Testis (tissue), 3 donors: ENCODE measurements around the gene CD9. TPM values are rescaled to one million over a fixed set of nuclear protein-coding genes. Genes with fewer than 3 reads are reported as not detected.

ENCODE experiments used
- DNase-seq: peaks from one replicate; pipeline ENCODE4 v3.0.0-alpha.2; 2019
- H3K27ac ChIP-seq, 2 donors: fragments of 200-600 bp; sonication (generic); one replicate each; pipeline ENCODE4 v1.5.1; 2019
- H3K27me3 ChIP-seq: fragments of 200-600 bp; sonication (generic); one replicate; pipeline ENCODE4 v1.5.1; 2019
- H3K36me3 ChIP-seq: fragments of 200-600 bp; sonication (generic); one replicate; pipeline ENCODE4 v1.5.1; 2017; ENCODE audit warnings: low read depth; ENCODE audit errors: missing control alignments
- H3K4me1 ChIP-seq: fragments of 200-600 bp; sonication (generic); one replicate; pipeline ENCODE4 v1.5.1; 2019
- H3K4me3 ChIP-seq, 2 donors: fragments of 200-600 bp; sonication (generic); one replicate each; pipeline ENCODE4 v1.5.1; 2017 to 2019
- H3K9me3 ChIP-seq: fragments of 200-600 bp; sonication (generic); one replicate; pipeline ENCODE4 v1.5.1; 2017
- CTCF ChIP-seq, 3 experiments: fragments of 450-650 bp in 2 of 3; fragments of 200-600 bp in 1 of 3; sonication (generic) in 1 of 3; IDR thresholded peaks; one replicate each; pipeline ENCODE4 v1.5.1; 2016 to 2019; ENCODE audit warnings: antibody characterized with exemption in 3 of 3, mild to moderate bottlenecking in 2 of 3, moderate library complexity in 1 of 3
- POLR2A ChIP-seq: fragments of 450-650 bp; IDR thresholded peaks from one replicate; pipeline ENCODE4 v1.6.1; 2017; ENCODE audit warnings: antibody characterized with exemption, mild to moderate bottlenecking, moderate library complexity
- WGBS, 2 donors: methylation state at CpG; one replicate each; pipeline ENCODE4 v1.1.5; 2018; 5-methylcytosine and 5-hydroxymethylcytosine counted together
- intact Hi-C: fragments of 100-400 bp; cut with DNase I; formaldehyde crosslinking; loops from one replicate; pipeline ENCODE4 v1.15.1; 2023; ENCODE audit warnings: low total_unique reads
- polyA plus RNA-seq: library from polyadenylated mRNA; stranded (reverse); fragments of 350-450 nt; fragmentation: Illumina TruSeq; extraction: RNeasy Lipid Tissue Mini Kit (QIAGEN cat#74804); gene quantifications from one replicate; pipeline ENCODE4 v1.2.3, GENCODE V29; 2014; ENCODE audit warnings: low read depth, low replicate concordance; ENCODE audit not compliant: insufficient read depth
- total RNA-seq, 2 donors: library from RNA; depleted of rRNA; stranded (reverse); fragments of >200 nt; gene quantifications; one replicate each; pipeline ENCODE4 v1.2.3, GENCODE V29; 2016

The CD9 gene
- total and polyA plus RNA-seq, 3 donors from 2014 or later, result 31.2 to 94.2 (median 53.1) TPM

- H3K4me1 ChIP-seq, result peaks cover 17% of the 10 kb centered on the region
- intact Hi-C loops, result loop anchor here (2.0 to 5.0 kb wide), 2 partner anchors 78 to 224 kb away; no protein-coding TSS in a partner anchor
- H3K27ac ChIP-seq, result no peak overlapping the region
- TF ChIP-seq POLR2A (no peak), CTCF (IDR thresholded peaks at IDR 0.05) (no peak)
- DNase-seq, result no peak
- H3K9me3 ChIP-seq, result no peaks in the 10 kb centered on the region
- no peaks in the 10 kb centered on the region for H3K27me3 ChIP-seq
- 91 to 94% methylated on average over 13 of the region's 13 CpGs for WGBS, 2 donors
- H3K36me3 ChIP-seq, result no peaks in the 10 kb centered on the region
- H3K4me3 ChIP-seq, result no peak overlapping the region
These were observed 81.0 kb downstream of the CD9 start for GRCh38 chr12:6281081-6281809.

- TF ChIP-seq POLR2A (no peak), CTCF (IDR thresholded peaks at IDR 0.05) (no peak)
- H3K36me3 ChIP-seq, result no peaks in the 10 kb centered on the region
- 93 to 94% methylated on average over 4 of the region's 4 CpGs for WGBS, 2 donors
- no peak for DNase-seq
- intact Hi-C loops, result loop anchor here (5.0 kb wide), 1 partner anchor 225 kb away; no protein-coding TSS in a partner anchor
- no peaks in the 10 kb centered on the region for H3K27me3 ChIP-seq
- H3K4me3 ChIP-seq, result no peak overlapping the region
- H3K9me3 ChIP-seq, result no peaks in the 10 kb centered on the region
- H3K4me1 ChIP-seq, result peaks cover 14% of the 10 kb centered on the region
- no peak overlapping the region for H3K27ac ChIP-seq
These were observed 82.2 kb downstream of the CD9 start for GRCh38 chr12:6282453-6282840.

GRCh38 chr12:6284273-6284672 lies 84.1 kb downstream of the CD9 start:
- Histone ChIP-seq H3K4me1 (peaks cover 6% of the 10 kb centered on the region), H3K4me3 (no peak overlapping the region), H3K27ac (no peak overlapping the region), H3K9me3 (no peaks in the 10 kb centered on the region), H3K36me3 (no peaks in the 10 kb centered on the region), H3K27me3 (no peaks in the 10 kb centered on the region)
- WGBS, 2 donors, result 86 to 90% methylated on average over 11 to 12 of the region's 12 CpGs
- intact Hi-C loops, result loop anchor here (5.0 kb wide), 1 partner anchor 227 kb away; no protein-coding TSS in a partner anchor
- no peak for DNase-seq
- TF ChIP-seq CTCF (IDR thresholded peaks at IDR 0.05) (no peak), POLR2A (no peak)

GRCh38 chr12:6285063-6285477 lies 84.9 kb downstream of the CD9 start:
- Histone ChIP-seq H3K36me3 (no peaks in the 10 kb centered on the region), H3K9me3 (no peaks in the 10 kb centered on the region), H3K27ac (no peak overlapping the region), H3K4me1 (no peaks in the 10 kb centered on the region), H3K4me3 (no peak overlapping the region), H3K27me3 (no peaks in the 10 kb centered on the region)
- peak; percentile 73 for DNase-seq
- TF ChIP-seq CTCF (IDR thresholded peaks at IDR 0.05) (peak; percentile 84 to 94 (median 87)), POLR2A (no peak)
- intact Hi-C loops, result no loop called here
- 7 to 16% methylated on average over 8 of the region's 8 CpGs for WGBS, 2 donors
